K562 (cell line): ENCODE data around the gene RIN3. TPM values are rescaled to one million over a fixed set of nuclear protein-coding genes. Genes with fewer than 3 reads are reported as not detected.

ENCODE experiments used
- ATAC-seq: fragments of 200-7000 bp; cut with Tn5 transposase; 3 replicates; pipeline ENCODE4 v1.9.1; 2020; ENCODE audit warnings: moderate library complexity
- BruUV-seq: library from RNA; stranded (reverse); fragments of 400-500 nt; replicated peaks from 2 replicates; lab custom pipeline; 2021; lab: Mats Ljungman, UMichigan
- CTCF ChIA-PET: fragments of 300-600 bp; formaldehyde crosslinking; extraction: SDS; loops from one replicate; lab custom pipeline; 2021; ENCODE audit warnings: low intra/inter-chr PET ratio; lab: Yijun Ruan, JAX
- POLR2A ChIA-PET: fragments of 300-600, 350-650 bp; sonication (Branson Sonifier 250); formaldehyde crosslinking; extraction: SDS; loops from one replicate; lab custom pipeline; 2021; ENCODE audit warnings: antibody characterized with exemption, inconsistent platforms; lab: Yijun Ruan, JAX
- DNase-seq, 4 experiments: peaks; one replicate each; pipeline versions ENCODE4 v3.0.0 to v3.0.0-alpha.2; 2011 to 2018; ENCODE audit warnings: low spot score in 3 of 4, mixed read lengths in 3 of 4; ENCODE audit errors: extremely low read depth in 1 of 4
- FAIRE-seq: peaks from 2 replicates; lab custom pipeline; 2011; peaks lifted over from hg19 to GRCh38; lab: Jason Lieb, UNC
- H2AFZ ChIP-seq: 2 replicates; pipeline ENCODE4 v1.6.0; 2011; ENCODE audit warnings: low read depth, low read length, control low read depth, inconsistent platforms
- H3K27ac ChIP-seq: fragments of 200-600 bp; 3 replicates; pipeline ENCODE4 v1.8.0; 2011; ENCODE audit warnings: low read depth, mild to moderate bottlenecking, control low read depth, inconsistent platforms, low read length, moderate library complexity, mixed read lengths; ENCODE audit errors: extremely low read depth
- H3K27me3 ChIP-seq, 2 experiments: fragments of 300-600 bp in 1 of 2; 2 replicates in 1 of 2; 3 replicates in 1 of 2; pipeline versions ENCODE4 v1.6.0 to v1.8.0; 2011; ENCODE audit warnings: inconsistent platforms in 2 of 2, low read length in 2 of 2, mild to moderate bottlenecking in 1 of 2, mixed read lengths in 1 of 2, moderate library complexity in 1 of 2; ENCODE audit not compliant: control insufficient read depth in 2 of 2, insufficient read depth in 2 of 2
- H3K36me3 ChIP-seq: fragments of 300-600 bp; 3 replicates; pipeline ENCODE4 v1.8.0; 2011; ENCODE audit warnings: mild to moderate bottlenecking, low read length, inconsistent platforms; ENCODE audit not compliant: control insufficient read depth, insufficient read depth
- H3K4me1 ChIP-seq, 2 experiments: fragments of 200-600 bp in 1 of 2; replicated peaks in 1 of 2; 2 replicates in 1 of 2; 3 replicates in 1 of 2; pipeline versions ENCODE4 v1.5.1 to v1.8.0; 2011; ENCODE audit warnings: inconsistent platforms in 2 of 2, low read length in 2 of 2, mild to moderate bottlenecking in 1 of 2, mixed read lengths in 1 of 2, moderate library complexity in 1 of 2; ENCODE audit not compliant: control insufficient read depth in 2 of 2, insufficient read depth in 2 of 2
- H3K4me2 ChIP-seq: 2 replicates; pipeline ENCODE4 v1.6.1; 2011; ENCODE audit warnings: low read length, control low read depth, inconsistent platforms, mixed read lengths; ENCODE audit not compliant: insufficient read depth
- H3K4me3 ChIP-seq: fragments of 200-600 bp; sonication (generic), shearing (Covaris generic); 2 replicates; pipeline ENCODE4 v1.5.1; 2016; ENCODE audit warnings: control low read depth, inconsistent platforms
- H3K79me2 ChIP-seq: fragments of 200-600 bp; 3 replicates; pipeline ENCODE4 v1.8.0; 2011; ENCODE audit warnings: low read length, inconsistent platforms; ENCODE audit not compliant: control insufficient read depth, insufficient read depth
- H3K9ac ChIP-seq, 2 experiments: 2 replicates each; pipeline versions ENCODE4 v1.6.0 to v1.6.1; 2011; ENCODE audit warnings: low read depth in 2 of 2, low read length in 2 of 2, control low read depth in 1 of 2, inconsistent platforms in 1 of 2, mild to moderate bottlenecking in 1 of 2, mixed read lengths in 1 of 2; ENCODE audit not compliant: insufficient read depth in 1 of 2
- H3K9me1 ChIP-seq: one replicate; pipeline ENCODE4 v1.6.0; 2011; ENCODE audit warnings: inconsistent platforms, mild to moderate bottlenecking, low read length, moderate library complexity; ENCODE audit not compliant: control insufficient read depth, insufficient read depth
- H3K9me3 ChIP-seq: replicated peaks from 2 replicates; pipeline ENCODE4 v1.5.1; 2011; ENCODE audit warnings: low read depth, low read length, inconsistent platforms; ENCODE audit not compliant: control insufficient read depth, insufficient read depth
- H4K20me1 ChIP-seq: replicated peaks from 2 replicates; pipeline ENCODE4 v1.6.1; 2011; ENCODE audit warnings: low read length, inconsistent platforms, mixed read lengths; ENCODE audit not compliant: control insufficient read depth, insufficient read depth
- CGGBP1 ChIP-seq: fragments of 250-450 bp; sonication (Bioruptor Pico); IDR thresholded peaks from 2 replicates; pipeline ENCODE4 v1.9.0; 2021; ENCODE audit warnings: mild to moderate bottlenecking
- HNRNPK ChIP-seq: fragments of 200-400 bp; formaldehyde crosslinking; IDR thresholded peaks from one replicate; pipeline ENCODE4 v1.6.1; 2018; ENCODE audit warnings: mild to moderate bottlenecking, low read depth, low read length; ENCODE audit not compliant: poor library complexity, severe bottlenecking
- TAL1 ChIP-seq: fragments of 450-650 bp; IDR thresholded peaks from 2 replicates; pipeline ENCODE4 v1.6.1; 2016; ENCODE audit warnings: mild to moderate bottlenecking
- ZC3H4 ChIP-seq: sonication (generic); formaldehyde crosslinking; IDR thresholded peaks from 2 replicates; pipeline ENCODE4 v1.9.0; 2021; ENCODE audit warnings: missing genetic modification reagents, borderline replicate concordance
- ZNF12 ChIP-seq: sonication (generic); formaldehyde crosslinking; IDR thresholded peaks from 2 replicates; pipeline ENCODE4 v1.4.0; 2020; ENCODE audit warnings: mild to moderate bottlenecking, missing genetic modification reagents
- ZNF212 ChIP-seq: fragments of 450-650 bp; formaldehyde crosslinking; IDR thresholded peaks from 2 replicates; pipeline ENCODE4 v1.4.0; 2020; ENCODE audit warnings: mild to moderate bottlenecking
- ZNF347 ChIP-seq: fragments of 450-650 bp; formaldehyde crosslinking; IDR thresholded peaks from 2 replicates; pipeline ENCODE4 v1.4.0; 2020; ENCODE audit warnings: low read depth, mild to moderate bottlenecking, moderate library complexity
- WGBS: fragments of 100-300 bp; shearing (Covaris generic); methylation state at CpG from one replicate; pipeline ENCODE4 v1.1.6; 2016; ENCODE audit warnings: low coverage, mixed read lengths; ENCODE audit not compliant: insufficient coverage; ENCODE audit errors: missing lambda C conversion rate; 5-methylcytosine and 5-hydroxymethylcytosine counted together
- in situ Hi-C: fragments of 300-500 bp; cut with MboI; formaldehyde crosslinking; loops from 4 replicates; pipeline ENCODE4 v1.15.0; 2018; ENCODE audit warnings: inconsistent platforms, mixed read lengths
- intact Hi-C: fragments of 100-400 bp; cut with micrococcal nuclease; formaldehyde crosslinking; loops from 2 replicates; pipeline ENCODE4 v1.14.2; 2022
- polyA plus RNA-seq, 8 experiments: library from polyadenylated mRNA; depleted of rRNA in 4 of 8; stranded (reverse) in 5 of 8; unstranded in 3 of 8; fragments of >200 nt; fragmentation: Nextera tagmentation in 2 of 8; fragmentation: Illumina TruSeq in 1 of 8; extraction: Ambion mirVana in 2 of 8; extraction: Trizol in 1 of 8; gene quantifications; 2 replicates each; pipeline versions ENCODE4 v1.2.1 to v1.2.3, GENCODE V29; 2011 to 2014; ENCODE audit warnings: inconsistent platforms in 1 of 8, missing spikeins in 1 of 8
- total RNA-seq, 7 experiments: library from RNA; depleted of rRNA in 6 of 7; stranded (reverse); fragments of >200 nt in 6 of 7; fragmentation: Illumina TruSeq in 2 of 7; extraction: Trizol in 2 of 7; gene quantifications; 2 replicates each; pipeline versions ENCODE4 v1.2.1 to v1.2.3, GENCODE V29; 2011 to 2021; ENCODE audit warnings: low replicate concordance in 1 of 7

RIN3 gene
- total and polyA plus RNA-seq, 9 of the 15 experiments (the other 6 are each of a cell fraction or from before 2014, with no cell fraction given), result 0.01 to 0.49 (median 0.08) TPM; not detected in 5

GRCh38 chr14:92516966-92517506, 3.5 kb downstream of the RIN3 start:
- peaks cover 3 to 39% of the 10 kb centered on the region in 2 experiments; a peak in 4 of 5 replicates for H3K27me3 ChIP-seq
- intact Hi-C loops (no loop called here), in situ Hi-C loops (no loop called here)
- peaks cover 0 to 8% of the 10 kb centered on the region in 2 experiments; a peak in 2 of 5 replicates for H3K4me1 ChIP-seq
- no peaks in the 10 kb centered on the region for H3K9me1 ChIP-seq
- BruUV-seq, result no TSS peak
- ChIA-PET CTCF (no interaction called here), POLR2A (interaction anchor here (0.6 kb wide), 1 partner anchor 1827 kb away, joined by 3 read pairs; no protein-coding TSS in a partner anchor)
- ATAC-seq (no peak), FAIRE-seq (no peak), DNase-seq (no peak)
- no peaks in the 10 kb centered on the region for H4K20me1 ChIP-seq
- H3K79me2 ChIP-seq, result no peaks in the 10 kb centered on the region
- no peak overlapping the region for H3K27ac ChIP-seq
- H3K9ac ChIP-seq, result no peak overlapping the region
- no peaks in the 10 kb centered on the region for H3K9me3 ChIP-seq
- H3K4me3 ChIP-seq, result no peak overlapping the region
- TF ChIP-seq ZNF347 (CRISPR knock-in tag) (no peak), ZNF212 (no peak), ZNF12 (no peak), HNRNPK (no peak), ZC3H4 (CRISPR knock-in tag) (no peak)
- no peak overlapping the region for H2AFZ ChIP-seq
- no peak overlapping the region for H3K4me2 ChIP-seq
- 0% methylated on average over 4 of the region's 5 CpGs for WGBS
- no peaks in the 10 kb centered on the region for H3K36me3 ChIP-seq

GRCh38 chr14:92517761-92518160, 4.2 kb downstream of the RIN3 start:
- ATAC-seq (no peak), DNase-seq (no peak), FAIRE-seq (no peak)
- 0% methylated on average over 2 of the region's 2 CpGs for WGBS
- TF ChIP-seq CGGBP1 (no peak), TAL1 (no peak)
- H3K36me3 ChIP-seq, result no peaks in the 10 kb centered on the region
- H3K4me1 ChIP-seq, result peaks cover 0 to 8% of the 10 kb centered on the region in 2 experiments; a peak in 2 of 5 replicates
- in situ Hi-C loops, result no loop called here
- no peak overlapping the region for H3K9ac ChIP-seq
- no peaks in the 10 kb centered on the region for H3K9me3 ChIP-seq
- no peaks in the 10 kb centered on the region for H3K79me2 ChIP-seq
- H3K4me2 ChIP-seq, result no peak overlapping the region
- H3K27me3 ChIP-seq, result peaks cover 3 to 35% of the 10 kb centered on the region in 2 experiments; a peak in 4 of 5 replicates
- H3K9me1 ChIP-seq, result no peaks in the 10 kb centered on the region
- H3K4me3 ChIP-seq, result no peak overlapping the region
- CTCF ChIA-PET, result no interaction called here
- no peak overlapping the region for H3K27ac ChIP-seq
- no peak overlapping the region for H2AFZ ChIP-seq
- intact Hi-C loops, result no loop called here
- POLR2A ChIA-PET, result no interaction called here
- no peaks in the 10 kb centered on the region for H4K20me1 ChIP-seq
- no TSS peak for BruUV-seq
